HCT116 (cell line): Measurements from ENCODE around the gene TNRC18.

ENCODE experiments used
- EGR1 ChIP-seq: IDR thresholded peaks from 2 replicates; pipeline ENCODE4 v1.6.1; 2012; ENCODE audit warnings: low read depth
- EZH2 ChIP-seq: fragments of 200-600 bp; sonication (generic); IDR thresholded peaks from 2 replicates; pipeline ENCODE4 v1.6.1; 2017; ENCODE audit warnings: antibody characterized with exemption, mixed run types
- MAX ChIP-seq: IDR thresholded peaks from 2 replicates; pipeline ENCODE4 v1.6.1; 2012
- POLR2A ChIP-seq: IDR thresholded peaks from 2 replicates; pipeline ENCODE4 v1.7.0; 2011; ENCODE audit warnings: borderline replicate concordance; ENCODE audit not compliant: insufficient read depth, insufficient read length; ENCODE audit errors: extremely low read depth
- POLR2AphosphoS5 ChIP-seq: IDR thresholded peaks from 2 replicates; pipeline ENCODE4 v1.6.1; 2011; ENCODE audit warnings: mild to moderate bottlenecking, low read depth, low read length, moderate library complexity
- SIN3A ChIP-seq: IDR thresholded peaks from 2 replicates; pipeline ENCODE4 v1.6.1; 2012; ENCODE audit warnings: low read depth
- YY1 ChIP-seq: IDR thresholded peaks from 2 replicates; pipeline ENCODE4 v1.6.1; 2011; ENCODE audit warnings: low read length, low read depth, moderate library complexity, mild to moderate bottlenecking; ENCODE audit not compliant: insufficient replicate concordance; ENCODE audit errors: extremely low read depth
- ZBTB33 ChIP-seq: IDR thresholded peaks from 2 replicates; pipeline ENCODE4 v1.6.1; 2011; ENCODE audit warnings: mild to moderate bottlenecking, low read length, moderate library complexity; ENCODE audit not compliant: insufficient replicate concordance; ENCODE audit errors: extremely low read depth
- TF ChIP-seq, protein P1 (sequence below), 3 experiments: fragments of 200-600 bp in 1 of 3; sonication (generic) in 1 of 3; IDR thresholded peaks in 2 of 3; conservative IDR thresholded peaks in 1 of 3; 2 replicates each; pipeline ENCODE4 v1.5.1; 2012 to 2017; ENCODE audit warnings: low read depth in 2 of 3, low read length in 2 of 3, antibody characterized with exemption in 1 of 3, borderline replicate concordance in 1 of 3, control low read depth in 1 of 3, mild to moderate bottlenecking in 1 of 3, mixed read lengths in 1 of 3, mixed run types in 1 of 3, moderate library complexity in 1 of 3; ENCODE audit not compliant: insufficient read depth in 1 of 3

GRCh38 chr7:5287802-5288201, 135.8 kb downstream of the TNRC18 start:
- no peak for TF ChIP-seq MAX
- TF ChIP-seq EGR1, result no peak
- no peak for TF ChIP-seq POLR2A
- TF ChIP-seq, protein P1, sequence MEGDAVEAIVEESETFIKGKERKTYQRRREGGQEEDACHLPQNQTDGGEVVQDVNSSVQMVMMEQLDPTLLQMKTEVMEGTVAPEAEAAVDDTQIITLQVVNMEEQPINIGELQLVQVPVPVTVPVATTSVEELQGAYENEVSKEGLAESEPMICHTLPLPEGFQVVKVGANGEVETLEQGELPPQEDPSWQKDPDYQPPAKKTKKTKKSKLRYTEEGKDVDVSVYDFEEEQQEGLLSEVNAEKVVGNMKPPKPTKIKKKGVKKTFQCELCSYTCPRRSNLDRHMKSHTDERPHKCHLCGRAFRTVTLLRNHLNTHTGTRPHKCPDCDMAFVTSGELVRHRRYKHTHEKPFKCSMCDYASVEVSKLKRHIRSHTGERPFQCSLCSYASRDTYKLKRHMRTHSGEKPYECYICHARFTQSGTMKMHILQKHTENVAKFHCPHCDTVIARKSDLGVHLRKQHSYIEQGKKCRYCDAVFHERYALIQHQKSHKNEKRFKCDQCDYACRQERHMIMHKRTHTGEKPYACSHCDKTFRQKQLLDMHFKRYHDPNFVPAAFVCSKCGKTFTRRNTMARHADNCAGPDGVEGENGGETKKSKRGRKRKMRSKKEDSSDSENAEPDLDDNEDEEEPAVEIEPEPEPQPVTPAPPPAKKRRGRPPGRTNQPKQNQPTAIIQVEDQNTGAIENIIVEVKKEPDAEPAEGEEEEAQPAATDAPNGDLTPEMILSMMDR (IDR thresholded peaks at IDR 0.05 in 2 of 3, conservative IDR thresholded peaks at IDR 0.05 in 1 of 3; ENCODE audit: borderline replicate concordance in 1 of 3, insufficient read depth in 1 of 3, low read depth in 2 of 3, low read length in 2 of 3), result no peak
- TF ChIP-seq SIN3A, result no peak
- no peak for TF ChIP-seq ZBTB33
- TF ChIP-seq POLR2AphosphoS5, result no peak
- no peak for TF ChIP-seq YY1
- TF ChIP-seq EZH2, result no peak
